ENCODE data around the gene CLPTM1.

Gene CLPTM1

DNA sequence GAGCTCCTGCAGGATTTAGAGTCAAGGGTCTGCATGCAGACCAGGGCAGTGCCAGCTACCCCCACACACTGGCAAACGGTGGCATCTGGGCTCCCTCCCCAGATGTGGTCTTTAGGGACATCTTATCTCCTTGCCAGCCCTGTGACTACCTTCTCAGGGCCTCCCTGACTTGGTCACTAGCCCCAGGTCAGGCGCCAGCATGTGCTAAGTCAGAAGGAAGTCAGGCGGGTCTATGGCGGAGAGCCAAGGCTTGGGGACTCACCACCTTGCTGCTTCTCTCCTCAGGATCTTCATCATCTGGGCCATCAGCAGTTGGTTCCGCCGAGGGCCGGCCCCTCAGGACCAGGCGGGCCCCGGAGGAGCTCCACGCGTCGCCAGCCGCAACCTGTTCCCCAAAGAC is 17.6 kb downstream of the CLPTM1 start:
- Histone ChIP-seq H2AFZ (ENCODE audit: low read depth, low read length) (no peak overlapping the region), H3K9ac (ENCODE audit: low read depth, low read length) (no peak overlapping the region)

GRCh38 chr19:44973982-44974735 is 19.0 kb downstream of the CLPTM1 start:
- H3K9ac ChIP-seq (ENCODE audit: low read depth, low read length), result no peak overlapping the region
- H3K9me3 ChIP-seq (ENCODE audit: insufficient read depth, low read length, severe bottlenecking), result no peaks in the 10 kb centered on the region
- H3K27ac ChIP-seq (ENCODE audit: low read length), result no peak overlapping the region
- no peaks in the 10 kb centered on the region for H3K4me1 ChIP-seq (ENCODE audit: insufficient read depth, low read length)
- TF ChIP-seq, protein P1, sequence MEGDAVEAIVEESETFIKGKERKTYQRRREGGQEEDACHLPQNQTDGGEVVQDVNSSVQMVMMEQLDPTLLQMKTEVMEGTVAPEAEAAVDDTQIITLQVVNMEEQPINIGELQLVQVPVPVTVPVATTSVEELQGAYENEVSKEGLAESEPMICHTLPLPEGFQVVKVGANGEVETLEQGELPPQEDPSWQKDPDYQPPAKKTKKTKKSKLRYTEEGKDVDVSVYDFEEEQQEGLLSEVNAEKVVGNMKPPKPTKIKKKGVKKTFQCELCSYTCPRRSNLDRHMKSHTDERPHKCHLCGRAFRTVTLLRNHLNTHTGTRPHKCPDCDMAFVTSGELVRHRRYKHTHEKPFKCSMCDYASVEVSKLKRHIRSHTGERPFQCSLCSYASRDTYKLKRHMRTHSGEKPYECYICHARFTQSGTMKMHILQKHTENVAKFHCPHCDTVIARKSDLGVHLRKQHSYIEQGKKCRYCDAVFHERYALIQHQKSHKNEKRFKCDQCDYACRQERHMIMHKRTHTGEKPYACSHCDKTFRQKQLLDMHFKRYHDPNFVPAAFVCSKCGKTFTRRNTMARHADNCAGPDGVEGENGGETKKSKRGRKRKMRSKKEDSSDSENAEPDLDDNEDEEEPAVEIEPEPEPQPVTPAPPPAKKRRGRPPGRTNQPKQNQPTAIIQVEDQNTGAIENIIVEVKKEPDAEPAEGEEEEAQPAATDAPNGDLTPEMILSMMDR (IDR thresholded peaks at IDR 0.05; ENCODE audit: borderline replicate concordance, extremely low read depth, low read length, poor library complexity, severe bottlenecking), result no peak
- no peak for TF ChIP-seq EZH2 (IDR thresholded peaks at IDR 0.05; ENCODE audit: borderline replicate concordance, low read depth, low read length, severe bottlenecking)
- no peak overlapping the region for H3K4me3 ChIP-seq (ENCODE audit: low read depth in 1 of 2, low read length in 2 of 2)
- H3K4me2 ChIP-seq (ENCODE audit: insufficient read depth, low read length), result no peak overlapping the region
- DNase-seq (no peak), ATAC-seq (ENCODE audit: insufficient read depth, low read depth) (no peak)
- peaks cover 8% of the 10 kb centered on the region for H3K79me2 ChIP-seq (ENCODE audit: insufficient read depth, low read length)
- no peak overlapping the region for H2AFZ ChIP-seq (ENCODE audit: low read depth, low read length)
- H3K36me3 ChIP-seq (ENCODE audit: insufficient read depth, low read length), result peaks cover 71% of the 10 kb centered on the region
- no peaks in the 10 kb centered on the region for H3K27me3 ChIP-seq (ENCODE audit: insufficient read depth, low read length, poor library complexity)
- H4K20me1 ChIP-seq (ENCODE audit: insufficient read depth, low read length), result peaks cover 9% of the 10 kb centered on the region

More for the DNA sequence above, 17.6 kb downstream of the CLPTM1 start:
- ATAC-seq (ENCODE audit: insufficient read depth, low read depth), result no peak
- Histone ChIP-seq H3K79me2 (ENCODE audit: insufficient read depth, low read length) (peaks cover 9% of the 10 kb centered on the region), H3K4me2 (ENCODE audit: insufficient read depth, low read length) (no peak overlapping the region), H3K9me3 (ENCODE audit: insufficient read depth, low read length, severe bottlenecking) (no peaks in the 10 kb centered on the region), H3K36me3 (ENCODE audit: insufficient read depth, low read length) (peaks cover 72% of the 10 kb centered on the region), H3K4me1 (ENCODE audit: insufficient read depth, low read length) (no peaks in the 10 kb centered on the region), H3K4me3 (ENCODE audit: low read depth in 1 of 2, low read length in 2 of 2) (no peak overlapping the region), H3K27ac (ENCODE audit: low read length) (no peak overlapping the region), H3K27me3 (ENCODE audit: insufficient read depth, low read length, poor library complexity) (no peaks in the 10 kb centered on the region), H4K20me1 (ENCODE audit: insufficient read depth, low read length) (peaks cover 9% of the 10 kb centered on the region)
- TF ChIP-seq EZH2 (IDR thresholded peaks at IDR 0.05; ENCODE audit: borderline replicate concordance, low read depth, low read length, severe bottlenecking), result no peak
- TF ChIP-seq, protein P1 (IDR thresholded peaks at IDR 0.05; ENCODE audit: borderline replicate concordance, extremely low read depth, low read length, poor library complexity, severe bottlenecking), result no peak
- DNase-seq, result no peak

DNA sequence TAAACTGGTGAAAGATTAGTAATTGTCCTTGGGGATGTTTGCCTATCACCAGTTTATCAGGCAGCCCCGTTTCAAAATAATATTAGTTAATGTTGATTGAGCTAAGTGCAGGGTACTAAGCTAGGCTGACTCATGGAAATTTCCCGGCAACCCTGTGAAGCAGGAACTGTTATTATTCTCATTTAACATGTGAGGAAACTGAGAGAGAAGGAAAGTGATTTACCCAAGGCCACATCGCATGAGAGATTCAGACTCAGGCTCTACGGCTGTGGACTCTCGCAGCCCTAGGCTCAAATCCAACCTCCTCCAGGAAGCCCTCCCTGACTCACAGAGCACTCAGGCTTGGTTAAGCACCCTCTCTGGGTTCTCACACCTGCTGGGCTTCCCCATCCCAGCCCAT is 19.7 kb downstream of the CLPTM1 start:
- H3K79me2 ChIP-seq (ENCODE audit: insufficient read depth, low read length), result peaks cover 4% of the 10 kb centered on the region; the same call in 1 of the 2 replicates
- no peak for ATAC-seq (ENCODE audit: insufficient read depth, low read depth)
- H3K4me3 ChIP-seq (ENCODE audit: low read depth in 1 of 2, low read length in 2 of 2), result no peak overlapping the region
- H3K4me1 ChIP-seq (ENCODE audit: insufficient read depth, low read length), result no peaks in the 10 kb centered on the region
- TF ChIP-seq, protein P1 (IDR thresholded peaks at IDR 0.05; ENCODE audit: borderline replicate concordance, extremely low read depth, low read length, poor library complexity, severe bottlenecking), result no peak
- TF ChIP-seq EZH2 (IDR thresholded peaks at IDR 0.05; ENCODE audit: borderline replicate concordance, low read depth, low read length, severe bottlenecking), result no peak
- H4K20me1 ChIP-seq (ENCODE audit: insufficient read depth, low read length), result peaks cover 9% of the 10 kb centered on the region
- H3K9ac ChIP-seq (ENCODE audit: low read depth, low read length), result no peak overlapping the region
- no peaks in the 10 kb centered on the region for H3K27me3 ChIP-seq (ENCODE audit: insufficient read depth, low read length, poor library complexity)
- peaks cover 73% of the 10 kb centered on the region for H3K36me3 ChIP-seq (ENCODE audit: insufficient read depth, low read length)
- no peak overlapping the region for H3K27ac ChIP-seq (ENCODE audit: low read length)
- no peak overlapping the region for H3K4me2 ChIP-seq (ENCODE audit: insufficient read depth, low read length)
- H3K9me3 ChIP-seq (ENCODE audit: insufficient read depth, low read length, severe bottlenecking), result no peaks in the 10 kb centered on the region
- no peak for DNase-seq
- H2AFZ ChIP-seq (ENCODE audit: low read depth, low read length), result no peak overlapping the region

Measured in DND-41 (cell line).